ENCODE results near the gene CEP41.
"Not testable (repeated sequence)": the region's sequence is repeated elsewhere in the genome, so short reads cannot be mapped to it uniquely, and the experiment has no call there.

The CEP41 gene

GRCh38 chr7:130387628-130388403 lies 53.0 kb downstream of the CEP41 start:
- no peak for DNase-seq (ENCODE audit: low read depth, low spot score)

- no peak for DNase-seq (ENCODE audit: low read depth, low spot score)
Observed at GRCh38 chr7:130387306-130387627, 53.5 kb downstream of the CEP41 start.

GRCh38 chr7:130386876-130387275 lies 53.9 kb downstream of the CEP41 start:
- DNase-seq (ENCODE audit: low read depth, low spot score), result no peak

GRCh38 chr7:130385600-130386066 lies 55.2 kb downstream of the CEP41 start:
- DNase-seq (ENCODE audit: low read depth, low spot score), result no peak

- no peak for DNase-seq (ENCODE audit: low read depth, low spot score)
Observed at GRCh38 chr7:130384841-130385599, 55.8 kb downstream of the CEP41 start.

GRCh38 chr7:130384371-130384801 lies 56.4 kb downstream of the CEP41 start:
- no peak for DNase-seq (ENCODE audit: low read depth, low spot score)

GRCh38 chr7:130383187-130383980 lies 57.4 kb downstream of the CEP41 start:
- no peak for DNase-seq (ENCODE audit: low read depth, low spot score)

- no peak for DNase-seq (ENCODE audit: low read depth, low spot score)
Observed at GRCh38 chr7:130381468-130382312, 59.1 kb downstream of the CEP41 start.

GRCh38 chr7:130380861-130381455 lies 59.9 kb downstream of the CEP41 start:
- DNase-seq (ENCODE audit: low read depth, low spot score), result no peak

GRCh38 chr7:130379921-130380860 lies 60.6 kb downstream of the CEP41 start, which contains the start of gene CPA1:
Gene CPA1 (plus strand): TSS chr7:130380494. CDS start chr7:130380521, 27 bp downstream.
- no peak for DNase-seq (ENCODE audit: low read depth, low spot score)

GRCh38 chr7:130379532-130379920 lies 61.3 kb downstream of the CEP41 start:
- DNase-seq (ENCODE audit: low read depth, low spot score), result no peak

GRCh38 chr7:130379019-130379418 lies 61.8 kb downstream of the CEP41 start:
- DNase-seq (ENCODE audit: low read depth, low spot score), result no peak

- no peak for DNase-seq (ENCODE audit: low read depth, low spot score)
Observed at GRCh38 chr7:130377178-130377577, 63.6 kb downstream of the CEP41 start.

- DNase-seq (ENCODE audit: low read depth, low spot score), result not testable (repeated sequence)
Observed at GRCh38 chr7:130376461-130376860, 64.4 kb downstream of the CEP41 start.

- DNase-seq (ENCODE audit: low read depth, low spot score), result no peak
Observed at GRCh38 chr7:130374507-130374906, 66.3 kb downstream of the CEP41 start.

- DNase-seq (ENCODE audit: low read depth, low spot score), result no peak
Observed at GRCh38 chr7:130372402-130373165, 68.2 kb downstream of the CEP41 start.

- DNase-seq (ENCODE audit: low read depth, low spot score), result no peak
Observed at GRCh38 chr7:130371046-130371445, 69.8 kb downstream of the CEP41 start.

- no peak for DNase-seq (ENCODE audit: low read depth, low spot score)
Observed at GRCh38 chr7:130369831-130370550, 70.8 kb downstream of the CEP41 start.
